DOHH2 (cell line): ENCODE data around the gene GRWD1.

Experiments
- EZH2phosphoT487 ChIP-seq: fragments of 200-600 bp; sonication (generic); IDR thresholded peaks from 2 replicates; pipeline ENCODE4 v1.6.1; 2017; ENCODE audit warnings: borderline replicate concordance, mild to moderate bottlenecking, antibody characterized with exemption, low read length, moderate library complexity, mixed read lengths
- TF ChIP-seq, protein P1 (sequence below): fragments of 200-600 bp; sonication (generic); IDR thresholded peaks from one replicate; pipeline ENCODE4 v1.5.1; 2014; ENCODE audit warnings: antibody characterized with exemption, mild to moderate bottlenecking, low read depth, low read length; ENCODE audit not compliant: poor library complexity, severe bottlenecking

DNA sequence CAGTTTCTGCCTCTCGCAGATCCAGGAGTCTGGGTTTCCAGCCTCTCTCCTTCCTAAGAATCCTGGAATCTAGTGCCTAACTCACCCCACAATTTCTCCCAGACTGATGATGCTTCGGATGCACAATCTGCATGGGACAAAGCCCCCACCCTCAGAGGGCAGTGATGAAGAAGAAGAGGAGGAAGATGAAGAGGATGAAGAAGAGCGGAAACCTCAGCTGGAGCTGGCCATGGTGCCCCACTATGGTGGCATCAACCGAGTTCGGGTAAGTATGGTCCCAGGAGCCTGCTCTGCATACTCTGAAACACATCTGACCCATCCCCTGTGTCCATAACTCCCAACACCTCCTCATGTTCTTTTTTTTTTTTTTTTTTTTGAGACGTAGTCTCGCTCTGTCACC lies 796 bp downstream of the GRWD1 start:
- TF ChIP-seq, protein P1, sequence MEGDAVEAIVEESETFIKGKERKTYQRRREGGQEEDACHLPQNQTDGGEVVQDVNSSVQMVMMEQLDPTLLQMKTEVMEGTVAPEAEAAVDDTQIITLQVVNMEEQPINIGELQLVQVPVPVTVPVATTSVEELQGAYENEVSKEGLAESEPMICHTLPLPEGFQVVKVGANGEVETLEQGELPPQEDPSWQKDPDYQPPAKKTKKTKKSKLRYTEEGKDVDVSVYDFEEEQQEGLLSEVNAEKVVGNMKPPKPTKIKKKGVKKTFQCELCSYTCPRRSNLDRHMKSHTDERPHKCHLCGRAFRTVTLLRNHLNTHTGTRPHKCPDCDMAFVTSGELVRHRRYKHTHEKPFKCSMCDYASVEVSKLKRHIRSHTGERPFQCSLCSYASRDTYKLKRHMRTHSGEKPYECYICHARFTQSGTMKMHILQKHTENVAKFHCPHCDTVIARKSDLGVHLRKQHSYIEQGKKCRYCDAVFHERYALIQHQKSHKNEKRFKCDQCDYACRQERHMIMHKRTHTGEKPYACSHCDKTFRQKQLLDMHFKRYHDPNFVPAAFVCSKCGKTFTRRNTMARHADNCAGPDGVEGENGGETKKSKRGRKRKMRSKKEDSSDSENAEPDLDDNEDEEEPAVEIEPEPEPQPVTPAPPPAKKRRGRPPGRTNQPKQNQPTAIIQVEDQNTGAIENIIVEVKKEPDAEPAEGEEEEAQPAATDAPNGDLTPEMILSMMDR, result no peak
- no peak for TF ChIP-seq EZH2phosphoT487
